ENCODE results near the gene BID.

GRCh38 chr22:17769013-17769715, 5.1 kb downstream of the BID start:
- TF ChIP-seq CTCF (IDR thresholded peaks at IDR 0.05 in 4 of 5, conservative IDR thresholded peaks at IDR 0.05 in 1 of 5) (no peak), POLR2A (IDR thresholded peaks at IDR 0.05) (no peak)

All from gastrocnemius medialis (tissue), 4 donors.